PFSK-1 (cell line): ENCODE results near the gene LRRC4C.

ENCODE experiments used
- POLR2AphosphoS5 ChIP-seq: IDR thresholded peaks from 2 replicates; pipeline ENCODE4 v1.6.1; 2012; ENCODE audit warnings: low read depth, mild to moderate bottlenecking, control low read depth, low read length, moderate library complexity
- TAF1 ChIP-seq: IDR thresholded peaks from 2 replicates; pipeline ENCODE4 v1.6.1; 2012; ENCODE audit warnings: low read length, control low read depth, borderline replicate concordance; ENCODE audit not compliant: insufficient read depth

GRCh38 chr11:40381481-40381880 is 1078.0 kb downstream of the LRRC4C start:
- TF ChIP-seq POLR2AphosphoS5 (no peak), TAF1 (no peak)
